Lower lobe of right lung (tissue), 2 donors: ENCODE results near the gene PRRG3. TPM values are rescaled to one million over a fixed set of nuclear protein-coding genes. Genes with fewer than 3 reads are reported as not detected.

Experiments
- ATAC-seq, 2 donors: fragments of 200-7000 bp; cut with Tn5 transposase; one replicate each; pipeline ENCODE4 v1.9.1; 2020 to 2022; ENCODE audit warnings: mild to moderate bottlenecking in 2 of 2, moderate library complexity in 2 of 2
- DNase-seq: peaks from one replicate; pipeline ENCODE4 v3.0.0-alpha.2; 2020
- H3K27ac ChIP-seq: fragments of 200-600 bp; one replicate; pipeline ENCODE4 v1.8.0; 2022
- H3K27me3 ChIP-seq: fragments of 200-600 bp; one replicate; pipeline ENCODE4 v1.8.0; 2022; ENCODE audit warnings: low read depth
- H3K36me3 ChIP-seq: fragments of 200-600 bp; one replicate; pipeline ENCODE4 v1.8.0; 2022; ENCODE audit warnings: mild to moderate bottlenecking
- H3K4me1 ChIP-seq: fragments of 200-600 bp; one replicate; pipeline ENCODE4 v1.8.0; 2022
- H3K4me3 ChIP-seq: fragments of 200-600 bp; one replicate; pipeline ENCODE4 v1.8.0; 2022; ENCODE audit warnings: mild to moderate bottlenecking
- H3K9me3 ChIP-seq: fragments of 200-600 bp; one replicate; pipeline ENCODE4 v1.8.0; 2022
- intact Hi-C: fragments of 100-400 bp; cut with DNase I; formaldehyde crosslinking; loops from one replicate; pipeline ENCODE4 v1.11.0; 2022
- total RNA-seq: library from RNA; stranded (reverse); fragmentation: NEBNext Ultra II Directional; extraction: Animal tissue kit (Norgen Biotek cat#: 25700); gene quantifications from one replicate; pipeline ENCODE4 v1.2.1, GENCODE V29; 2021
- TF ChIP-seq, protein P1 (sequence below): fragments of 200-600 bp; IDR thresholded peaks from one replicate; pipeline ENCODE4 v1.8.0; 2022; ENCODE audit warnings: antibody characterized with exemption, mild to moderate bottlenecking
- donor health status: DM: no; HTN: yes; CAD: no; lungs with severe emphysema.

Gene PRRG3
- total RNA-seq, 1 donor from 2014 or later: 1.1 TPM

DNA sequence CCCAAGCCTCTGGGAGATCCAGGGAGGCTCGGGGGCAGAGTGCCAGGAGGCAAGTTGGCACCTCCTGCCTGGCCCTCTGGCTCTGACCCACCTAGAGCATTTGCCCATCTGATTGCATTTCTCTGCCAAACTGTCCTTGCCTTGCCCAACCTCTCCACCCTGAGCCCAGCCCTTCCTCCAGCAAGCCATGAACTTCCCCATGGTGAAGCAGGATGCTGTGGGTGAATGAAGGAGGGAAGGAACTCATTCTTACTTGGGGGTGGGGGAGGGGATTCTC is 30.0 kb downstream of the PRRG3 start:
- Histone ChIP-seq H3K36me3 (no peaks in the 10 kb centered on the region), H3K4me1 (no peaks in the 10 kb centered on the region), H3K27ac (no peak overlapping the region), H3K4me3 (no peak overlapping the region), H3K9me3 (no peaks in the 10 kb centered on the region), H3K27me3 (no peaks in the 10 kb centered on the region)
- DNase-seq: no peak
- TF ChIP-seq, protein P1, sequence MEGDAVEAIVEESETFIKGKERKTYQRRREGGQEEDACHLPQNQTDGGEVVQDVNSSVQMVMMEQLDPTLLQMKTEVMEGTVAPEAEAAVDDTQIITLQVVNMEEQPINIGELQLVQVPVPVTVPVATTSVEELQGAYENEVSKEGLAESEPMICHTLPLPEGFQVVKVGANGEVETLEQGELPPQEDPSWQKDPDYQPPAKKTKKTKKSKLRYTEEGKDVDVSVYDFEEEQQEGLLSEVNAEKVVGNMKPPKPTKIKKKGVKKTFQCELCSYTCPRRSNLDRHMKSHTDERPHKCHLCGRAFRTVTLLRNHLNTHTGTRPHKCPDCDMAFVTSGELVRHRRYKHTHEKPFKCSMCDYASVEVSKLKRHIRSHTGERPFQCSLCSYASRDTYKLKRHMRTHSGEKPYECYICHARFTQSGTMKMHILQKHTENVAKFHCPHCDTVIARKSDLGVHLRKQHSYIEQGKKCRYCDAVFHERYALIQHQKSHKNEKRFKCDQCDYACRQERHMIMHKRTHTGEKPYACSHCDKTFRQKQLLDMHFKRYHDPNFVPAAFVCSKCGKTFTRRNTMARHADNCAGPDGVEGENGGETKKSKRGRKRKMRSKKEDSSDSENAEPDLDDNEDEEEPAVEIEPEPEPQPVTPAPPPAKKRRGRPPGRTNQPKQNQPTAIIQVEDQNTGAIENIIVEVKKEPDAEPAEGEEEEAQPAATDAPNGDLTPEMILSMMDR: no peak
- intact Hi-C loops: no loop called here
- ATAC-seq: no peak

DNA sequence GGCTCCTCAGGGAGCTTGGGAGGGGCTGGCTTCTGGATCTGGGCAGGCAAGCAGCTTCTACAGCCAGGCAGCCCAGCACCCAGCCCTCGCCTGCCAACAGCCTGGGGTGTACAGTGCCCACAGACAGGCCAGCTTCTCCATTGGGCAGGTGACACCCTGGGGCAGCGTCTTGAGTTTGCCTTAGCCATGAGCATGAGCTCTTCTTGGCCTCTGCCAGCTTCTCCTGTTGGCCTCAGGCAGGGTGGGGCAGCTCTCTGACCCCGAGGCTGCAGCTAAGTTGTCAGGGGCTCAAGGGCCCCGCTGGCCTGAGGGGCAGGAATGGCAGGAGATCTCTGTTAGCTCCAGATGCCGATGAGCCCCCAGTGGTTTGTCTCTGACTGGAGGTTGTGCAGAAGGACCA is 31.5 kb downstream of the PRRG3 start:
- Histone ChIP-seq H3K27me3 (no peaks in the 10 kb centered on the region), H3K36me3 (no peaks in the 10 kb centered on the region), H3K27ac (no peak overlapping the region), H3K4me3 (no peak overlapping the region), H3K9me3 (no peaks in the 10 kb centered on the region), H3K4me1 (no peaks in the 10 kb centered on the region)
- TF ChIP-seq, protein P1: no peak
- intact Hi-C loops: no loop called here
- no peak for DNase-seq
- no peak for ATAC-seq

DNA sequence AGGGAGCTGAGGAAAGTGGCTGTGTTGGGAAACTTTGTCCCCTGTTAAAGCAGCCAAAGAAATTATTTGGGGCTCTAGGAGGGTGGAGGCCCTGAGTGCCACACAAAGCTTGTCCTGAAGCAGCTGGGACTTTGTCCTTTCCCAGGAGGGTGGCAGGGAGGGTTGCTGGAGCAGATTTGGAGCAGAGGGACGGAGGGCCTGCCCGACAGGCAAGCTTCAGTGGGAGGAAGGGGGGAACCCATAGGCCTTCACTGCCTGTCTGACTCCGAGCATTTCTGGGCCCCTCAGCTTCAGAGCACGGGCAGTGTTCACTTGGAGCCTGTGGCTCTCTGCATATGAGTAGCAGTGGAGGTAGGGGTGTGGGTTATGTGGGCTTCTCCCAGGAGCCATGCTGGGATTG is 32.1 kb downstream of the PRRG3 start:
- ATAC-seq: no peak
- Histone ChIP-seq H3K36me3 (no peaks in the 10 kb centered on the region), H3K4me3 (no peak overlapping the region), H3K9me3 (no peaks in the 10 kb centered on the region), H3K27ac (no peak overlapping the region), H3K27me3 (no peaks in the 10 kb centered on the region), H3K4me1 (no peaks in the 10 kb centered on the region)
- no peak for DNase-seq
- TF ChIP-seq, protein P1: no peak
- intact Hi-C loops: no loop called here

DNA sequence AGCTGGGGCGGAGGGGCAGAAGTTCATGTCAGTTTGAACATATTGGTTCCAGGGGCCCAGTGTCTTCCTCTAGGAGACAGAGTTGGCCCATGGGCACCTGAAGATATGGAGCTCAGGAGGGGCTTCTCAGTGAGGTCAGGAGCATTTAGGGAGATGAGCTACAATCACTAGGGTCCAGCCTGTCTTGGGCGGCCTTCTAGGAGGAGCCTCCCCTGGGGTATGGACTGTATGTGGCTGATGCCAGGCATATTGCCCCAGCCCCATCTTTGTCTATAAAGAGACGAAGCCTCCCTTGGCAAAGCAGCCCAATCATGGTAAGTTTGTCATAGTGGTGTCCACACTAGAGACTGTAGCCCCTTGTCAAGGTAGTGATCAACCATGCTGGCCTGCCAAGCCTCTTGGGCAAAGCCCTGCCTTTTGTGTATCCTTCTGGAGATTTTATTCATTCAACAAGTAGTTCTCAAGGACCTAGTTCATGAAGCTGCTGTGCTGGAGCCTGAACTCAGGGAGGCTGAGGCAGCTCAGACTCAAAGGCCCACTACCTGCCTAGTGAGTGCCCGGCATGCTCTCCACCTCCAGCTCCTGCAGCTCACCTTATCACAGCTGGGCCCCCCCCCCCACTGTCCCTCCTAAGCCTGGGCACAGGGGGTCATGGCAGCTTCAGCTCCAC is 33.9 kb downstream of the PRRG3 start:
- ATAC-seq (no peak), DNase-seq (no peak)
- Histone ChIP-seq H3K4me1 (no peaks in the 10 kb centered on the region), H3K27me3 (no peaks in the 10 kb centered on the region), H3K27ac (no peak overlapping the region), H3K4me3 (no peak overlapping the region), H3K9me3 (no peaks in the 10 kb centered on the region), H3K36me3 (no peaks in the 10 kb centered on the region)
- intact Hi-C loops: no loop called here
- TF ChIP-seq, protein P1: no peak

DNA sequence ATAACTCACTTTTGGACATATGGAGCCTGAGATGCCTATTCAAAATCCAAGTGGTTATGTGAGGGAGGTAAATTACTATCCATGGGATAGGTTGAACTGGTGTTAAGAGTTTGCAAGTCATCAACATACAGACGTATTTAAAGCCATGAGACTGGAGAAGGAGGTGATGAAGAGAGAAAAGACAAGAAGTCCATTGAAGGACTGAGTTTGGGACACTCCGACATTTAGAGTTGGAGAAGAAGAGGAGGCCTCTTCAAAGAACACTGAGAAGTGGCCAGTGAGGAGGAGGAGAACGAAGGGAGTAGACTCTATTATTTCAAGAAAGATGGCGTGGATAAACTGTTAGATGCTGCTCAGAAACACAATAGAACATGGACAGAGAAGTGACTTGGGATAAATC is 39.2 kb downstream of the PRRG3 start, which contains the start of gene CNGA2:
Gene CNGA2 (plus strand): TSS at position 301 of the 400 bp plus-strand sequence. CDS start 3,738 bp downstream, outside the sequence.
- Histone ChIP-seq H3K27me3 (no peaks in the 10 kb centered on the region), H3K4me3 (no peak within 1 kb of the TSS), H3K36me3 (no peaks in the 10 kb centered on the region), H3K9me3 (no peaks in the 10 kb centered on the region), H3K27ac (no peak within 1 kb of the TSS), H3K4me1 (no peaks in the 10 kb centered on the region)
- no peak for DNase-seq
- intact Hi-C loops: no loop called here
- TF ChIP-seq, protein P1: no peak
- ATAC-seq: no peak
